K562 (cell line): ENCODE data around the gene ASIC3. TPM values are rescaled to one million over a fixed set of nuclear protein-coding genes. Genes with fewer than 3 reads are reported as not detected.

ENCODE experiments used
- ATAC-seq: fragments of 200-7000 bp; cut with Tn5 transposase; 3 replicates; pipeline ENCODE4 v1.9.1; 2020; ENCODE audit warnings: moderate library complexity
- BruUV-seq: library from RNA; stranded (reverse); fragments of 400-500 nt; replicated peaks from 2 replicates; lab custom pipeline; 2021; lab: Mats Ljungman, UMichigan
- CTCF ChIA-PET: fragments of 300-600 bp; formaldehyde crosslinking; extraction: SDS; loops from one replicate; lab custom pipeline; 2021; ENCODE audit warnings: low intra/inter-chr PET ratio; lab: Yijun Ruan, JAX
- POLR2A ChIA-PET: fragments of 300-600, 350-650 bp; sonication (Branson Sonifier 250); formaldehyde crosslinking; extraction: SDS; loops from one replicate; lab custom pipeline; 2021; ENCODE audit warnings: antibody characterized with exemption, inconsistent platforms; lab: Yijun Ruan, JAX
- DNase-seq, 4 experiments: peaks; one replicate each; pipeline versions ENCODE4 v3.0.0 to v3.0.0-alpha.2; 2011 to 2018; ENCODE audit warnings: low spot score in 3 of 4, mixed read lengths in 3 of 4; ENCODE audit errors: extremely low read depth in 1 of 4
- FAIRE-seq: peaks from 2 replicates; lab custom pipeline; 2011; peaks lifted over from hg19 to GRCh38; lab: Jason Lieb, UNC
- H2AFZ ChIP-seq: 2 replicates; pipeline ENCODE4 v1.6.0; 2011; ENCODE audit warnings: low read depth, low read length, control low read depth, inconsistent platforms
- H3K27ac ChIP-seq: fragments of 200-600 bp; 3 replicates; pipeline ENCODE4 v1.8.0; 2011; ENCODE audit warnings: low read depth, mild to moderate bottlenecking, control low read depth, inconsistent platforms, low read length, moderate library complexity, mixed read lengths; ENCODE audit errors: extremely low read depth
- H3K27me3 ChIP-seq, 2 experiments: fragments of 300-600 bp in 1 of 2; 2 replicates in 1 of 2; 3 replicates in 1 of 2; pipeline versions ENCODE4 v1.6.0 to v1.8.0; 2011; ENCODE audit warnings: inconsistent platforms in 2 of 2, low read length in 2 of 2, mild to moderate bottlenecking in 1 of 2, mixed read lengths in 1 of 2, moderate library complexity in 1 of 2; ENCODE audit not compliant: control insufficient read depth in 2 of 2, insufficient read depth in 2 of 2
- H3K36me3 ChIP-seq: fragments of 300-600 bp; 3 replicates; pipeline ENCODE4 v1.8.0; 2011; ENCODE audit warnings: mild to moderate bottlenecking, low read length, inconsistent platforms; ENCODE audit not compliant: control insufficient read depth, insufficient read depth
- H3K4me1 ChIP-seq, 2 experiments: fragments of 200-600 bp in 1 of 2; replicated peaks in 1 of 2; 2 replicates in 1 of 2; 3 replicates in 1 of 2; pipeline versions ENCODE4 v1.5.1 to v1.8.0; 2011; ENCODE audit warnings: inconsistent platforms in 2 of 2, low read length in 2 of 2, mild to moderate bottlenecking in 1 of 2, mixed read lengths in 1 of 2, moderate library complexity in 1 of 2; ENCODE audit not compliant: control insufficient read depth in 2 of 2, insufficient read depth in 2 of 2
- H3K4me2 ChIP-seq: 2 replicates; pipeline ENCODE4 v1.6.1; 2011; ENCODE audit warnings: low read length, control low read depth, inconsistent platforms, mixed read lengths; ENCODE audit not compliant: insufficient read depth
- H3K4me3 ChIP-seq: fragments of 200-600 bp; sonication (generic), shearing (Covaris generic); 2 replicates; pipeline ENCODE4 v1.5.1; 2016; ENCODE audit warnings: control low read depth, inconsistent platforms
- H3K79me2 ChIP-seq: fragments of 200-600 bp; 3 replicates; pipeline ENCODE4 v1.8.0; 2011; ENCODE audit warnings: low read length, inconsistent platforms; ENCODE audit not compliant: control insufficient read depth, insufficient read depth
- H3K9ac ChIP-seq, 2 experiments: 2 replicates each; pipeline versions ENCODE4 v1.6.0 to v1.6.1; 2011; ENCODE audit warnings: low read depth in 2 of 2, low read length in 2 of 2, control low read depth in 1 of 2, inconsistent platforms in 1 of 2, mild to moderate bottlenecking in 1 of 2, mixed read lengths in 1 of 2; ENCODE audit not compliant: insufficient read depth in 1 of 2
- H3K9me1 ChIP-seq: one replicate; pipeline ENCODE4 v1.6.0; 2011; ENCODE audit warnings: inconsistent platforms, mild to moderate bottlenecking, low read length, moderate library complexity; ENCODE audit not compliant: control insufficient read depth, insufficient read depth
- H3K9me3 ChIP-seq: replicated peaks from 2 replicates; pipeline ENCODE4 v1.5.1; 2011; ENCODE audit warnings: low read depth, low read length, inconsistent platforms; ENCODE audit not compliant: control insufficient read depth, insufficient read depth
- H4K20me1 ChIP-seq: replicated peaks from 2 replicates; pipeline ENCODE4 v1.6.1; 2011; ENCODE audit warnings: low read length, inconsistent platforms, mixed read lengths; ENCODE audit not compliant: control insufficient read depth, insufficient read depth
- CREB1 ChIP-seq, 2 experiments: sonication (generic) in 1 of 2; formaldehyde crosslinking in 1 of 2; IDR thresholded peaks; 2 replicates each; pipeline versions ENCODE4 v1.6.1 to v1.8.0; 2012 to 2022; ENCODE audit warnings: inconsistent platforms in 1 of 2, mild to moderate bottlenecking in 1 of 2, missing genetic modification reagents in 1 of 2, moderate library complexity in 1 of 2
- CXXC5 ChIP-seq: fragments of 250-450 bp; sonication (Bioruptor Pico); IDR thresholded peaks from 2 replicates; pipeline ENCODE4 v1.8.0; 2022; ENCODE audit warnings: inconsistent platforms, mild to moderate bottlenecking, moderate library complexity
- EGR1 ChIP-seq: fragments of 450-650 bp; conservative IDR thresholded peaks from 2 replicates; pipeline ENCODE4 v1.6.1; 2017; ENCODE audit warnings: mild to moderate bottlenecking
- HMGN3 ChIP-seq: IDR thresholded peaks from 2 replicates; pipeline ENCODE4 v1.6.1; 2011; ENCODE audit warnings: borderline replicate concordance, low read depth, mild to moderate bottlenecking, mixed read lengths, low read length; ENCODE audit not compliant: insufficient read length; ENCODE audit errors: extremely low read depth
- MED1 ChIP-seq: sonication (generic); formaldehyde crosslinking; IDR thresholded peaks from 2 replicates; pipeline ENCODE4 v1.8.1; 2023; ENCODE audit warnings: missing genetic modification reagents, borderline replicate concordance
- PHB ChIP-seq: fragments of 250-450 bp; sonication (Bioruptor Pico); IDR thresholded peaks from 2 replicates; pipeline ENCODE4 v1.5.0; 2021
- SIN3A ChIP-seq, 2 experiments: fragments of 150-350 bp in 1 of 2; IDR thresholded peaks; 2 replicates each; pipeline ENCODE4 v1.6.1; 2011 to 2016; ENCODE audit warnings: borderline replicate concordance in 2 of 2, low read depth in 2 of 2, low read length in 2 of 2, mild to moderate bottlenecking in 2 of 2, moderate library complexity in 2 of 2; ENCODE audit not compliant: control insufficient read depth in 1 of 2
- SREBF2 ChIP-seq: sonication (generic); formaldehyde crosslinking; IDR thresholded peaks from 2 replicates; pipeline ENCODE4 v1.4.0; 2020; ENCODE audit warnings: mild to moderate bottlenecking, missing genetic modification reagents
- ZNF12 ChIP-seq: sonication (generic); formaldehyde crosslinking; IDR thresholded peaks from 2 replicates; pipeline ENCODE4 v1.4.0; 2020; ENCODE audit warnings: mild to moderate bottlenecking, missing genetic modification reagents
- ZNF165 ChIP-seq: fragments of 250-450 bp; sonication (Bioruptor Pico); IDR thresholded peaks from 2 replicates; pipeline ENCODE4 v1.4.0; 2020; ENCODE audit warnings: borderline replicate concordance
- ZNF263 ChIP-seq: sonication (generic); formaldehyde crosslinking; IDR thresholded peaks from 2 replicates; pipeline ENCODE4 v1.8.0; 2022; ENCODE audit warnings: mild to moderate bottlenecking, missing genetic modification reagents, borderline replicate concordance
- ZNF311 ChIP-seq: fragments of 250-450 bp; sonication (Bioruptor Pico); IDR thresholded peaks from 2 replicates; pipeline ENCODE4 v1.4.0; 2020; ENCODE audit warnings: mild to moderate bottlenecking, moderate library complexity
- WGBS: fragments of 100-300 bp; shearing (Covaris generic); methylation state at CpG from one replicate; pipeline ENCODE4 v1.1.6; 2016; ENCODE audit warnings: low coverage, mixed read lengths; ENCODE audit not compliant: insufficient coverage; ENCODE audit errors: missing lambda C conversion rate; 5-methylcytosine and 5-hydroxymethylcytosine counted together
- in situ Hi-C: fragments of 300-500 bp; cut with MboI; formaldehyde crosslinking; loops from 4 replicates; pipeline ENCODE4 v1.15.0; 2018; ENCODE audit warnings: inconsistent platforms, mixed read lengths
- intact Hi-C: fragments of 100-400 bp; cut with micrococcal nuclease; formaldehyde crosslinking; loops from 2 replicates; pipeline ENCODE4 v1.14.2; 2022
- polyA plus RNA-seq, 8 experiments: library from polyadenylated mRNA; depleted of rRNA in 4 of 8; stranded (reverse) in 5 of 8; unstranded in 3 of 8; fragments of >200 nt; fragmentation: Nextera tagmentation in 2 of 8; fragmentation: Illumina TruSeq in 1 of 8; extraction: Ambion mirVana in 2 of 8; extraction: Trizol in 1 of 8; gene quantifications; 2 replicates each; pipeline versions ENCODE4 v1.2.1 to v1.2.3, GENCODE V29; 2011 to 2014; ENCODE audit warnings: inconsistent platforms in 1 of 8, missing spikeins in 1 of 8
- total RNA-seq, 7 experiments: library from RNA; depleted of rRNA in 6 of 7; stranded (reverse); fragments of >200 nt in 6 of 7; fragmentation: Illumina TruSeq in 2 of 7; extraction: Trizol in 2 of 7; gene quantifications; 2 replicates each; pipeline versions ENCODE4 v1.2.1 to v1.2.3, GENCODE V29; 2011 to 2021; ENCODE audit warnings: low replicate concordance in 1 of 7
- TF ChIP-seq, protein P1 (sequence below): sonication (generic); formaldehyde crosslinking; IDR thresholded peaks from 2 replicates; pipeline ENCODE4 v1.4.0; 2020; ENCODE audit warnings: mild to moderate bottlenecking, missing genetic modification reagents
- TF ChIP-seq, protein P2 (sequence below), 2 experiments: IDR thresholded peaks in 1 of 2; conservative IDR thresholded peaks in 1 of 2; 2 replicates each; pipeline ENCODE4 v1.6.1; 2016; ENCODE audit warnings: low read depth in 2 of 2, mild to moderate bottlenecking in 1 of 2, missing compliant biosample characterization in 1 of 2, missing genetic modification characterization in 1 of 2, moderate library complexity in 1 of 2

The ASIC3 gene
- total and polyA plus RNA-seq, 9 of the 15 experiments (the other 6 are each of a cell fraction or from before 2014, with no cell fraction given): 0.11 to 5.0 (median 0.87) TPM

DNA sequence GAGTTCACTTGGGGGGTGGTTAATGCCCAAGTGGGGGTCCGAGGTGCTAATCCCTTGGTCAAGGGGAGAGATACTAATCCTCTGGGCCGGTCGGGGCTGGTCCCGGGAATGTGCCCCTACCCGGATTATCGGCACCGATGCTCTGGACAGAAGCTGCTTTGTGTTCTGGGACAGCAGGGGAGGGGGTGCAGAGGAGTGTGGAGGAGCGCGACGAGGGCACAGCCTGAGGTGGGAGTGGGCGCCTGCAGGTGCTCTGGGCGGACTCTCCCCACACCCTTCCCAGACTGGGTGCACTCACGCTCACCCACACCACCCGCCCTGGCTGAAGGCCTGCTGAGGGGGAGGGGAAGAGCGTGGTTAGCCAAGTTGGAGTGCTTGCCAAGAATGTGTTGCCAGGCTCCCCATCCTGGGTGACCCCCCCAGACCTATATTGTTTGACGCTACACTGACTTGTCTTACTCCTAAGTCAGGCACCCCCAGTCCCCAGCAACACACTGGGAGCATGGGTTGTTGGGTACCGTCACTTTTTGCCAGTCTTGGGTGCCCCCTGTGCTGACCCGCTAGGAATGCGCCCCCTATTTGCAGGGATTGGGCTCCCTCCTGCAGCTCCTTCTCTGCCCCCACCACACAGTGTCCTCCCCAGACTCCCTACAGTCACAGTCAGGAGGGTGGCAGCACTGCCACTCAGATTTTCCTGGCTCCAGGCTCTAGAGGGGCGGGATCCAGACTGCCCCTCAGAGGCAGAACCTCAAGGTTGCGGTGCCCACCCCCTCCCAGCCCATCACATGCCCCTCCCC lies 12.3 kb downstream of the ASIC3 start:
- peak overlapping the region; percentile 85 to 91 for H3K9ac ChIP-seq
- H3K36me3 ChIP-seq: peaks cover 33% of the 10 kb centered on the region
- peak overlapping the region; percentile 94 for H3K4me2 ChIP-seq
- H3K27me3 ChIP-seq: no peaks in the 10 kb centered on the region
- 6% methylated on average over 20 of the region's 21 CpGs for WGBS
- peaks cover 10% of the 10 kb centered on the region for H4K20me1 ChIP-seq
- CTCF ChIA-PET: interaction anchor here (0.6 to 1.7 kb wide), 6 partner anchors 32 to 681 kb away, joined by 3 to 8 read pairs (median 5); partner anchors contain the start of gene ABCB8
- intact Hi-C loops: loop anchor here (1.0 to 2.0 kb wide), 2 partner anchors 20 to 48 kb away; partner anchors contain the start of gene FASTK
- peak overlapping the region; percentile 84 for H3K4me3 ChIP-seq
- in situ Hi-C loops: no loop called here
- BruUV-seq: TSS peak; percentile 62
- H3K9me3 ChIP-seq: no peaks in the 10 kb centered on the region
- H3K27ac ChIP-seq: peak overlapping the region; percentile 90
- H2AFZ ChIP-seq: no peak overlapping the region
- no peaks in the 10 kb centered on the region for H3K9me1 ChIP-seq
- peak in 2 of 4 experiments; percentile 40 to 66 for DNase-seq
- POLR2A ChIA-PET: interaction anchor here (0.6 to 2.4 kb wide), 8 partner anchors 13 to 572 kb away, joined by 3 to 9 read pairs (median 3); partner anchors contain the start of genes ABCF2 and FASTK
- ATAC-seq: no peak
- no peak for FAIRE-seq
- peaks cover 66% of the 10 kb centered on the region for H3K79me2 ChIP-seq
- H3K4me1 ChIP-seq: peaks cover 57 to 85% of the 10 kb centered on the region in 2 experiments
- peak; percentile 17; the same call in 1 of the 2 replicates for TF ChIP-seq ZNF12
- TF ChIP-seq ZNF165 (CRISPR knock-in tag): 0 out of 2 replicates have a peak, but pooled peaks have one; percentile 17
- peak; percentile 99; the same call in 1 of the 2 replicates for TF ChIP-seq SREBF2 (CRISPR knock-in tag)
- 0 out of 2 replicates have a peak, but pooled peaks have one; percentile 5 for TF ChIP-seq CXXC5 (CRISPR knock-in tag)
- TF ChIP-seq, protein P1, sequence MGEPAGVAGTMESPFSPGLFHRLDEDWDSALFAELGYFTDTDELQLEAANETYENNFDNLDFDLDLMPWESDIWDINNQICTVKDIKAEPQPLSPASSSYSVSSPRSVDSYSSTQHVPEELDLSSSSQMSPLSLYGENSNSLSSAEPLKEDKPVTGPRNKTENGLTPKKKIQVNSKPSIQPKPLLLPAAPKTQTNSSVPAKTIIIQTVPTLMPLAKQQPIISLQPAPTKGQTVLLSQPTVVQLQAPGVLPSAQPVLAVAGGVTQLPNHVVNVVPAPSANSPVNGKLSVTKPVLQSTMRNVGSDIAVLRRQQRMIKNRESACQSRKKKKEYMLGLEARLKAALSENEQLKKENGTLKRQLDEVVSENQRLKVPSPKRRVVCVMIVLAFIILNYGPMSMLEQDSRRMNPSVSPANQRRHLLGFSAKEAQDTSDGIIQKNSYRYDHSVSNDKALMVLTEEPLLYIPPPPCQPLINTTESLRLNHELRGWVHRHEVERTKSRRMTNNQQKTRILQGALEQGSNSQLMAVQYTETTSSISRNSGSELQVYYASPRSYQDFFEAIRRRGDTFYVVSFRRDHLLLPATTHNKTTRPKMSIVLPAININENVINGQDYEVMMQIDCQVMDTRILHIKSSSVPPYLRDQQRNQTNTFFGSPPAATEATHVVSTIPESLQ: peak; percentile 74; the same call in 1 of the 2 replicates
- TF ChIP-seq MED1 (CRISPR knock-in tag): no peak
- 0 out of 2 replicates have a peak, but pooled peaks have one; percentile 37 for TF ChIP-seq ZNF311 (CRISPR knock-in tag)
- peak; percentile 51; the same call in 1 of the 2 replicates for TF ChIP-seq ZNF263 (CRISPR knock-in tag)
- 0 out of 2 replicates have a peak, but pooled peaks have one; percentile 12 for TF ChIP-seq CREB1 (IDR thresholded peaks at IDR 0.05)
- TF ChIP-seq CREB1 (CRISPR knock-in tag; IDR thresholded peaks at IDR 0.05): no peak
- TF ChIP-seq, protein P2, sequence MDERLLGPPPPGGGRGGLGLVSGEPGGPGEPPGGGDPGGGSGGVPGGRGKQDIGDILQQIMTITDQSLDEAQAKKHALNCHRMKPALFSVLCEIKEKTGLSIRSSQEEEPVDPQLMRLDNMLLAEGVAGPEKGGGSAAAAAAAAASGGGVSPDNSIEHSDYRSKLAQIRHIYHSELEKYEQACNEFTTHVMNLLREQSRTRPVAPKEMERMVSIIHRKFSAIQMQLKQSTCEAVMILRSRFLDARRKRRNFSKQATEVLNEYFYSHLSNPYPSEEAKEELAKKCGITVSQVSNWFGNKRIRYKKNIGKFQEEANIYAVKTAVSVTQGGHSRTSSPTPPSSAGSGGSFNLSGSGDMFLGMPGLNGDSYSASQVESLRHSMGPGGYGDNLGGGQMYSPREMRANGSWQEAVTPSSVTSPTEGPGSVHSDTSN (CRISPR knock-in tag; IDR thresholded peaks at IDR 0.05; ENCODE audit: low read depth): no peak
- TF ChIP-seq, protein P2 (tag; conservative IDR thresholded peaks at IDR 0.05; ENCODE audit: low read depth): no peak
- 0 out of 2 replicates have a peak, but pooled peaks have one; percentile 29 for TF ChIP-seq PHB
- peak; percentile 27; the same call in 1 of the 2 replicates for TF ChIP-seq EGR1
- peak; percentile 74 for TF ChIP-seq HMGN3
- TF ChIP-seq SIN3A (IDR thresholded peaks at IDR 0.05; ENCODE audit: borderline replicate concordance in 2 of 2, control insufficient read depth in 1 of 2, low read depth in 2 of 2, low read length in 2 of 2): 0 out of 4 replicates have a peak, but pooled peaks have one; percentile 6 to 33
